Cardiac muscle cell (in vitro differentiated cells and primary cell): ENCODE results near the gene ASCC1. TPM values are rescaled to one million over a fixed set of nuclear protein-coding genes. Genes with fewer than 3 reads are reported as not detected.

Experiments used
- DNase-seq, 2 donors: peaks; one replicate each; pipeline versions ENCODE4 v3.0.0 to v3.0.0-alpha.2; 2010 to 2017; ENCODE audit warnings: low read depth in 1 of 2, low spot score in 1 of 2
- H3K27ac ChIP-seq: fragments of 200-600 bp; sonication (generic); 2 replicates; pipeline ENCODE4 v1.5.1; 2016
- H3K27me3 ChIP-seq: fragments of 200-600 bp; sonication (generic); 2 replicates; pipeline ENCODE4 v1.6.0; 2016; ENCODE audit warnings: control low read depth
- H3K36me3 ChIP-seq: fragments of 200-600 bp; sonication (generic); 2 replicates; pipeline ENCODE4 v1.5.1; 2016; ENCODE audit warnings: control low read depth
- H3K4me1 ChIP-seq: fragments of 200-600 bp; sonication (generic); 2 replicates; pipeline ENCODE4 v1.8.1; 2017; ENCODE audit warnings: low read depth, mild to moderate bottlenecking, mixed run types
- H3K4me3 ChIP-seq: fragments of 200-600 bp; sonication (generic); 2 replicates; pipeline ENCODE4 v1.5.1; 2016; ENCODE audit warnings: mild to moderate bottlenecking
- H3K9me3 ChIP-seq: fragments of 200-600 bp; sonication (generic); 2 replicates; pipeline ENCODE4 v1.5.1; 2017; ENCODE audit warnings: low read depth, mild to moderate bottlenecking, control low read depth
- CTCF ChIP-seq: IDR thresholded peaks from 2 replicates; pipeline ENCODE4 v1.5.1; 2012; ENCODE audit warnings: low read depth, mild to moderate bottlenecking, low read length
- polyA plus RNA-seq: library from polyadenylated mRNA; unstranded; fragments of >200 nt; fragmentation: Nextera tagmentation; extraction: Ambion mirVana; gene quantifications from 2 replicates; pipeline ENCODE4 v1.2.1, GENCODE V29; 2016
- total RNA-seq: library from RNA; depleted of rRNA; stranded (reverse); fragments of >200 nt; gene quantifications from 2 replicates; pipeline ENCODE4 v1.2.3, GENCODE V29; 2016

The ASCC1 gene
- total and polyA plus RNA-seq, 2 experiments from 2014 or later, result 41.3 to 58.4 TPM

- DNase-seq, result no peak
- no peaks in the 10 kb centered on the region for H3K4me1 ChIP-seq
These were observed 148.5 kb downstream of the ASCC1 start for GRCh38 chr10:72067463-72068125.

GRCh38 chr10:72066318-72067284 is 149.5 kb downstream of the ASCC1 start:
- Histone ChIP-seq H3K27me3 (no peaks in the 10 kb centered on the region), H3K27ac (no peak overlapping the region), H3K4me3 (no peak overlapping the region), H3K9me3 (no peaks in the 10 kb centered on the region), H3K36me3 (no peaks in the 10 kb centered on the region), H3K4me1 (no peaks in the 10 kb centered on the region)
- TF ChIP-seq CTCF, result no peak
- DNase-seq, result peak in 1 of 2 donors; percentile 65

More at GRCh38 chr10:72067463-72068125, 148.5 kb downstream of the ASCC1 start:
- Histone ChIP-seq H3K4me3 (no peak overlapping the region), H3K27ac (no peak overlapping the region), H3K9me3 (no peaks in the 10 kb centered on the region), H3K27me3 (no peaks in the 10 kb centered on the region), H3K36me3 (no peaks in the 10 kb centered on the region)
- no peak for TF ChIP-seq CTCF

DNA sequence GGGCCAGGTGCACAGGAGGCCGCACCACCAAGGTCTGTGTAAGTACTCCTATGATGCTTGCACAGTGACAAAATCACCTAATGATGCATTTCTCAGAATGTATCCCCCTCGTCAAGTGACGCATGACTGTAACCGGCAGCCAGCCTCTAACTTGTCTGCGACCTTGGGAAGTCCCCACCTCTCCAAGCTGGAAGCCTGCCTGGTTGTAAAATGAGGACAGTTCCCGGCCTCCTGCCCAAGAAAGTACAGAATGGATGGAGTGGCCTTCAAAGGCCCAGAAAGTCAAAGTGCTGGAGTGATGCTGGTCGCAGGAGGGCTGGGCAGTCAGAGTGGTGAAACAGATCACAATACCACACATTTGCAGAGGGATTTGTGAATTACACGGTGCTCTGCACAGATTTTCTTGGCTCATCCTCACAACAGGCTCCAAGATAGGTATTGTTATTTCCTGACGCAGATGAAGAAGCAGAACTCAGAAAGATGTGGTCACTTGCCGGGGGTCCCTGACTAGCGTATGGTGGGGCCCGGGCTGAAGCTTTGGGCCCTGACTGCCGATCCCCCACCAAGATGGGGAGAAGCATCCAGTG is 150.5 kb downstream of the ASCC1 start:
- Histone ChIP-seq H3K36me3 (no peaks in the 10 kb centered on the region), H3K4me1 (no peaks in the 10 kb centered on the region), H3K9me3 (no peaks in the 10 kb centered on the region), H3K27me3 (no peaks in the 10 kb centered on the region), H3K4me3 (no peak overlapping the region), H3K27ac (no peak overlapping the region)
- TF ChIP-seq CTCF, result no peak
- no peak for DNase-seq

DNA sequence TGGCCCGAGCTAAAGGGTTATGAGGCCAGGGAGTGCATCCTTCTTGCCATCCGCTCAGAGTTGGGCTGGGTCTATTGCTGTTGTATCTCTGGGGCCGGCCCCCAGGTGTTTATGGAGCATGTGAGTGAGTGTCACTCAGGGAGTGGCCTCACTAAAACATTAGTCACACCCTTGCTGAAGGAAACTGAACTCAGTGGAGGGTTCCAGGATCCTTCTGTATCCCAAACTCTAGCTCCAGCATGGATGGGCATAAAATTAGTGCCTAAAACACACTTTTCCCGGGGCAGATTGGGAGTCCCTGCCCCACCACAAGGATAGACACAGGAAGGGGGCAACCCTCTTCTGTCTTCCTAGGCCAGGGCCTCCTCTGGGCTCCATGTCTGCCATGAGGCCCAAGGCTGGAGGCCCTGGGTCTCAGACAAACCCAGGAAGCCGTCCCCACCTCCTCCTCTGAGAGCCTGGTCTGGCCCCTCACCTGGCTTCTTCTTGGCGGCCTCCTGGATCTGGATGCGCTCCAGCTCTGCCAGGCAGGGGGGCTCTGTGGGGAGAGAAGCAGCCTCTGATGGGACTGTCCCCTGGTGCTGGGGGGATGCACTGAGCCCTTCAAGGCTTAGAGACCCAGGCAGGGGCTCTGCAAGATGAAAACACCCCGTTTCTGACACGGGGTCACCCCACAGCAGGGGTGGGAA is 152.2 kb downstream of the ASCC1 start:
- H3K4me3 ChIP-seq, result no peak overlapping the region
- no peaks in the 10 kb centered on the region for H3K9me3 ChIP-seq
- DNase-seq, result no peak
- no peak overlapping the region for H3K27ac ChIP-seq
- TF ChIP-seq CTCF, result no peak
- H3K36me3 ChIP-seq, result no peaks in the 10 kb centered on the region
- no peaks in the 10 kb centered on the region for H3K27me3 ChIP-seq
- H3K4me1 ChIP-seq, result peaks cover 5% of the 10 kb centered on the region
